Erythroblast (primary cell): ENCODE results near the gene C17orf67.
"Not testable (repeated sequence)": the region's sequence is repeated elsewhere in the genome, so short reads cannot be mapped to it uniquely, and the experiment has no call there.

Experiments used
- DNase-seq, 2 experiments: peaks; one replicate each; lab custom pipeline; 2025; lab: John Stamatoyannopoulos, UW
- GATA1 ChIP-seq: IDR thresholded peaks from 2 replicates; pipeline ENCODE4 v1.6.1; 2011; ENCODE audit warnings: low read depth, mild to moderate bottlenecking, control low read depth, low read length, moderate library complexity
- POLR2A ChIP-seq: IDR thresholded peaks from 2 replicates; pipeline ENCODE4 v1.6.1; 2011; ENCODE audit warnings: mild to moderate bottlenecking, low read length

The C17orf67 gene

GRCh38 chr17:56765449-56765848, 68.3 kb downstream of the C17orf67 start:
- no peak for DNase-seq
- TF ChIP-seq POLR2A (no peak), GATA1 (no peak)

- no peak for DNase-seq
- TF ChIP-seq POLR2A (no peak), GATA1 (no peak)
Observed at GRCh38 chr17:56762988-56763387, 70.7 kb downstream of the C17orf67 start.

- no peak for TF ChIP-seq GATA1
- TF ChIP-seq POLR2A: no peak
- no peak for DNase-seq
Observed at GRCh38 chr17:56762144-56762543, 71.6 kb downstream of the C17orf67 start.

- DNase-seq: no peak
- TF ChIP-seq POLR2A: no peak
- no peak for TF ChIP-seq GATA1
Observed at GRCh38 chr17:56761387-56761786, 72.3 kb downstream of the C17orf67 start.

- not testable (repeated sequence) for DNase-seq
Observed at GRCh38 chr17:56757611-56758010, 76.1 kb downstream of the C17orf67 start.

- no peak for TF ChIP-seq GATA1
- no peak for TF ChIP-seq POLR2A
Observed at GRCh38 chr17:56756536-56756935, 77.2 kb downstream of the C17orf67 start.

GRCh38 chr17:56755310-56755709, 78.4 kb downstream of the C17orf67 start:
- TF ChIP-seq GATA1 (no peak), POLR2A (no peak)

More at GRCh38 chr17:56756536-56756935, 77.2 kb downstream of the C17orf67 start:
- no peak for DNase-seq

GRCh38 chr17:56754523-56755208, 79.1 kb downstream of the C17orf67 start:
- DNase-seq: no peak
- TF ChIP-seq POLR2A (no peak), GATA1 (no peak)

More at GRCh38 chr17:56755310-56755709, 78.4 kb downstream of the C17orf67 start:
- no peak for DNase-seq

GRCh38 chr17:56752263-56752836, 81.4 kb downstream of the C17orf67 start:
- no peak for DNase-seq
- TF ChIP-seq GATA1 (no peak), POLR2A (no peak)

- DNase-seq: no peak
- TF ChIP-seq GATA1: no peak
Observed at GRCh38 chr17:56751145-56751738, 82.5 kb downstream of the C17orf67 start.

- DNase-seq: no peak
- no peak for TF ChIP-seq GATA1
- no peak for TF ChIP-seq POLR2A
Observed at GRCh38 chr17:56744721-56745120, 89.0 kb downstream of the C17orf67 start.

- TF ChIP-seq GATA1 (no peak), POLR2A (no peak)
- DNase-seq: no peak
Observed at GRCh38 chr17:56742601-56743000, 91.1 kb downstream of the C17orf67 start.
